Suprapubic skin (tissue), 4 donors: ENCODE measurements around the gene YIPF3.

ENCODE experiments used
- CTCF ChIP-seq, 2 donors: fragments of 200-600 bp in 1 of 2; fragments of 450-650 bp in 1 of 2; sonication (generic) in 1 of 2; IDR thresholded peaks; one replicate each; pipeline ENCODE4 v1.5.1; 2016 to 2019; ENCODE audit warnings: antibody characterized with exemption in 2 of 2, mild to moderate bottlenecking in 1 of 2, moderate library complexity in 1 of 2
- EP300 ChIP-seq: sonication (generic); formaldehyde crosslinking; IDR thresholded peaks from one replicate; pipeline ENCODE4 v1.6.1; 2017; ENCODE audit warnings: antibody characterized with exemption
- POLR2A ChIP-seq, 2 donors: fragments of 450-650 bp; IDR thresholded peaks; one replicate each; pipeline ENCODE4 v1.6.1; 2017; ENCODE audit warnings: antibody characterized with exemption in 2 of 2, mild to moderate bottlenecking in 2 of 2, moderate library complexity in 2 of 2
- POLR2AphosphoS5 ChIP-seq, 3 donors: sonication (generic); formaldehyde crosslinking; IDR thresholded peaks; one replicate each; pipeline ENCODE4 v1.6.1; 2017; ENCODE audit warnings: antibody characterized with exemption in 3 of 3

- TF ChIP-seq CTCF (IDR thresholded peaks at IDR 0.05) = no peak
- TF ChIP-seq POLR2A (IDR thresholded peaks at IDR 0.05) = no peak
- no peak for TF ChIP-seq POLR2AphosphoS5 (IDR thresholded peaks at IDR 0.05)
- TF ChIP-seq EP300 = no peak
These were observed 38.7 kb downstream of the YIPF3 start for GRCh38 chr6:43478008-43478372.
